PC-3 (cell line): ENCODE data around the gene BSN.

Source experiments
- CTCF ChIP-seq: fragments of 300-600 bp; sonication (generic); conservative IDR thresholded peaks from 2 replicates; pipeline ENCODE4 v1.5.1; 2017; ENCODE audit warnings: antibody characterized with exemption, low read depth, mild to moderate bottlenecking, low read length
- EZH2 ChIP-seq: fragments of 300-600 bp; sonication (generic); IDR thresholded peaks from one replicate; pipeline ENCODE4 v1.6.1; 2017; ENCODE audit warnings: antibody characterized with exemption, mild to moderate bottlenecking, low read length; ENCODE audit not compliant: unreplicated experiment
- EZH2phosphoT487 ChIP-seq: fragments of 300-600 bp; sonication (generic); IDR thresholded peaks from 2 replicates; pipeline ENCODE4 v1.6.1; 2018; ENCODE audit warnings: mild to moderate bottlenecking, antibody characterized with exemption, low read length, borderline replicate concordance

DNA sequence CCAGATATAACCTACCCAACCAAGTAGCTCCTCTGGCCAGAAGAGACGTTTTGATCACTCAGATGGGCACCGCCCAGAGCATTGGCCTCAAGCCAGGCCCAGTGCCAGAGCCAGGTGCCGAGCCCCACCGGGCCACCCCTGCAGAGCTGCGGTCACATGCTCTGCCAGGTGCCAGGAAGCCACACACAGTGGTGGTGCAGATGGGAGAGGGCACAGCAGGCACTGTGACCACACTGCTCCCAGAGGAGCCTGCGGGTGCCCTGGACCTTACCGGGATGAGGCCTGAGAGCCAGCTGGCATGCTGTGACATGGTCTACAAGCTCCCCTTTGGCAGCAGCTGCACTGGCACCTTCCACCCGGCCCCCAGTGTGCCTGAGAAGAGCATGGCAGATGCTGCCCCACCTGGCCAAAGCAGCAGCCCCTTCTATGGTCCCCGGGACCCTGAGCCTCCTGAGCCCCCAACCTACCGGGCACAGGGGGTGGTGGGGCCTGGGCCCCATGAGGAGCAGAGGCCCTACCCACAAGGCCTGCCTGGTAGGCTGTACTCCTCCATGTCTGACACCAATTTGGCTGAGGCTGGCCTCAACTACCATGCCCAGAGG is 100.8 kb downstream of the BSN start:
- TF ChIP-seq CTCF (no peak), EZH2phosphoT487 (no peak), EZH2 (no peak)
